ENCODE data around the gene STX8.
"Not testable (repeated sequence)": the region's sequence is repeated elsewhere in the genome, so short reads cannot be mapped to it uniquely, and the experiment has no call there.

STX8 gene

GRCh38 chr17:9339958-9340357, 235.7 kb downstream of the STX8 start:
- no peak for DNase-seq (ENCODE audit: low read depth in 2 of 2)

GRCh38 chr17:9339482-9339881, 236.1 kb downstream of the STX8 start:
- not testable (repeated sequence) for DNase-seq (ENCODE audit: low read depth in 2 of 2)

- no peak for DNase-seq (ENCODE audit: low read depth in 2 of 2)
Observed at GRCh38 chr17:9336817-9337216, 238.8 kb downstream of the STX8 start.

GRCh38 chr17:9334536-9335446, 240.8 kb downstream of the STX8 start:
- DNase-seq (ENCODE audit: low read depth in 2 of 2): no peak

GRCh38 chr17:9332132-9332494, 243.5 kb downstream of the STX8 start:
- DNase-seq (ENCODE audit: low read depth in 2 of 2): no peak

GRCh38 chr17:9331279-9332131, 244.1 kb downstream of the STX8 start:
- no peak for DNase-seq (ENCODE audit: low read depth in 2 of 2)

- DNase-seq (ENCODE audit: low read depth in 2 of 2): no peak
Observed at GRCh38 chr17:9330611-9331271, 244.9 kb downstream of the STX8 start.

- no peak for DNase-seq (ENCODE audit: low read depth in 2 of 2)
Observed at GRCh38 chr17:9330141-9330540, 245.5 kb downstream of the STX8 start.

- DNase-seq (ENCODE audit: low read depth in 2 of 2): no peak
Observed at GRCh38 chr17:9329251-9329921, 246.2 kb downstream of the STX8 start.

GRCh38 chr17:9324864-9325263, 250.8 kb downstream of the STX8 start:
- no peak for DNase-seq (ENCODE audit: low read depth in 2 of 2)

GRCh38 chr17:9322326-9322725, 253.3 kb downstream of the STX8 start:
- no peak for DNase-seq (ENCODE audit: low read depth in 2 of 2)

- no peak for DNase-seq (ENCODE audit: low read depth in 2 of 2)
Observed at GRCh38 chr17:9321890-9322289, 253.7 kb downstream of the STX8 start.

- no peak for DNase-seq (ENCODE audit: low read depth in 2 of 2)
Observed at GRCh38 chr17:9315360-9315759, 260.3 kb downstream of the STX8 start.

GRCh38 chr17:9313346-9313745, 262.3 kb downstream of the STX8 start:
- DNase-seq (ENCODE audit: low read depth in 2 of 2): no peak

GRCh38 chr17:9309216-9309615, 266.4 kb downstream of the STX8 start:
- DNase-seq (ENCODE audit: low read depth in 2 of 2): no peak

- DNase-seq (ENCODE audit: low read depth in 2 of 2): no peak
Observed at GRCh38 chr17:9308069-9308468, 267.6 kb downstream of the STX8 start.

- DNase-seq (ENCODE audit: low read depth in 2 of 2): no peak
Observed at GRCh38 chr17:9307313-9307998, 268.2 kb downstream of the STX8 start.

- DNase-seq (ENCODE audit: low read depth in 2 of 2): no peak
Observed at GRCh38 chr17:9306086-9306485, 269.5 kb downstream of the STX8 start.

- no peak for DNase-seq (ENCODE audit: low read depth in 2 of 2)
Observed at GRCh38 chr17:9299695-9300094, 275.9 kb downstream of the STX8 start.

- DNase-seq (ENCODE audit: low read depth in 2 of 2): no peak
Observed at GRCh38 chr17:9298776-9299295, 276.8 kb downstream of the STX8 start.

GRCh38 chr17:9298135-9298534, 277.5 kb downstream of the STX8 start:
- no peak for DNase-seq (ENCODE audit: low read depth in 2 of 2)

Measured in activated CD4-positive, alpha-beta T cell treated with anti-CD3 and anti-CD28 coated beads for 24 hours (primary cell).